ENCODE data around the gene GH1. TPM values are rescaled to one million over a fixed set of nuclear protein-coding genes. Genes with fewer than 3 reads are reported as not detected.
"Not testable (repeated sequence)": the region's sequence is repeated elsewhere in the genome, so short reads cannot be mapped to it uniquely, and the experiment has no call there.

Gene GH1
- polyA plus RNA-seq (2011; rRNA removed): not detected in 2 replicates
- polyA plus RNA-seq (2012; cell fraction: cytosol; rRNA removed): not detected in 2 replicates
- not detected in 2 replicates for polyA plus RNA-seq (2012; cell fraction: nucleus; rRNA removed)
- polyA plus RNA-seq (2017; fragmentation: RNase III; extraction: RNeasy Plus Mini Kit Qiagen cat#74134 plus additional on column Dnase treatment): not detected in 3 replicates
- not detected in 2 replicates for polyA minus RNA-seq (2011; rRNA and poly(A)+ RNA removed)

DNA sequence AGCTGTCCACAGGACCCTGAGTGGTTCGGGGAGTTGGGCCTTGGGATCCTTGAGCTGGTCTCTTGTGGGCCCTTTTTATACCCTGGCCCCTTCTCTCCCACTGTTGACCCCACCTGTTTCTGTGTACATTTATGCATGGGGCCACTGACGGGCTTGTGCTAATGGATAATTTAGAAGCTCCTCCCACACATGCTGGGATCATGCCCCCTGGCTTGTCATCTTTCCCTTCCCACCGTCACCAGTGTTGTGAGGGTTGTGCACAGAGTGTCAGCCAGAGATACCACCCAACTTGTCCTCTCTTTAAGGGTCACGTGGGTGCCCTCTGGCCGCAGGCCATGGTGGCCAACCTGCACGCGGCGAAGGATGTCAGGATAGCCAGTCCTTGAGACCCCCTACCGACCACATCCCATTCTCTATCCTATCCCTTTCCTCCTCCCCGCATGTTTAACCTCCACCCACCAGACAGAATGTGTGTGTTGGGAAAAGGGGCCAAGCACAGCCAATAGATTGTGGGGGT is at the start of gene GH1:
TSS of gene GH1 (minus strand) at position 51 of the 517 bp plus-strand sequence. CDS start 63 bp downstream, outside the sequence.
- POLR2A ChIA-PET: interaction anchor here (0.6 to 1.9 kb wide), 5 partner anchors 32 to 227 kb away, joined by 3 to 10 read pairs (median 4); no protein-coding TSS in a partner anchor
- H3K4me1 ChIP-seq; DNase-seq (ENCODE audit: low read depth in 1 of 2, low spot score in 1 of 2); ATAC-seq; H3K4me3 ChIP-seq; H3K27ac ChIP-seq; H3K9me3 ChIP-seq; FAIRE-seq: not testable (repeated sequence)
- 48% methylated on average over 10 of the region's 10 CpGs for WGBS (ENCODE audit: missing lambda C conversion rate)
- CTCF ChIA-PET: interaction anchor here (0.7 to 16.7 kb wide), 65 partner anchors 8 to 511 kb away, joined by 3 to 386 read pairs (median 5); partner anchors contain the start of genes CD79B, CSHL1, ERN1 and GH2
- 0 out of 3 replicates have a peak within 1 kb of the TSS, but pooled peaks have one; percentile 0 for H3K4me2 ChIP-seq

GRCh38 chr17:63967953-63968352 is 49.3 kb upstream of the GH1 start:
- no peak overlapping the region for H3K27ac ChIP-seq
- H3K4me3 ChIP-seq: no peak overlapping the region
- CTCF ChIA-PET: interaction anchor here (0.8 to 4.3 kb wide), 12 partner anchors 9 to 354 kb away, joined by 3 to 29 read pairs (median 4); no protein-coding TSS in a partner anchor
- no peak for FAIRE-seq
- ATAC-seq: no peak
- no peak for DNase-seq (ENCODE audit: low read depth in 1 of 2, low spot score in 1 of 2)
- POLR2A ChIA-PET: no interaction called here
- no peaks in the 10 kb centered on the region for H3K4me1 ChIP-seq
- 75% methylated on average over 19 of the region's 19 CpGs for WGBS (ENCODE audit: missing lambda C conversion rate)
- TF ChIP-seq E2F6 (IDR thresholded peaks at IDR 0.05; ENCODE audit: borderline replicate concordance, low read depth) (no peak), PHF8 (IDR thresholded peaks at IDR 0.05; ENCODE audit: borderline replicate concordance, low read depth) (no peak), NFE2L2 (conservative IDR thresholded peaks at IDR 0.05; ENCODE audit: low read length) (no peak), CHD4 (IDR thresholded peaks at IDR 0.05; ENCODE audit: borderline replicate concordance) (no peak), FOSL2 (IDR thresholded peaks at IDR 0.05) (no peak), FOSL2 (CRISPR knock-in tag; IDR thresholded peaks at IDR 0.05) (peak; percentile 26), RARB (CRISPR knock-in tag; IDR thresholded peaks at IDR 0.05) (no peak), ZNF302 (CRISPR knock-in tag; IDR thresholded peaks at IDR 0.05) (no peak), RFX5 (IDR thresholded peaks at IDR 0.05) (no peak), NR3C1 (IDR thresholded peaks at IDR 0.05) (no peak), EHMT2 (IDR thresholded peaks at IDR 0.05; ENCODE audit: low read depth) (no peak)
- TF ChIP-seq, protein P1, sequence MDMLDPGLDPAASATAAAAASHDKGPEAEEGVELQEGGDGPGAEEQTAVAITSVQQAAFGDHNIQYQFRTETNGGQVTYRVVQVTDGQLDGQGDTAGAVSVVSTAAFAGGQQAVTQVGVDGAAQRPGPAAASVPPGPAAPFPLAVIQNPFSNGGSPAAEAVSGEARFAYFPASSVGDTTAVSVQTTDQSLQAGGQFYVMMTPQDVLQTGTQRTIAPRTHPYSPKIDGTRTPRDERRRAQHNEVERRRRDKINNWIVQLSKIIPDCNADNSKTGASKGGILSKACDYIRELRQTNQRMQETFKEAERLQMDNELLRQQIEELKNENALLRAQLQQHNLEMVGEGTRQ (IDR thresholded peaks at IDR 0.05): peak; percentile 87
- H3K4me2 ChIP-seq: no peak overlapping the region
- no peaks in the 10 kb centered on the region for H3K9me3 ChIP-seq

DNA sequence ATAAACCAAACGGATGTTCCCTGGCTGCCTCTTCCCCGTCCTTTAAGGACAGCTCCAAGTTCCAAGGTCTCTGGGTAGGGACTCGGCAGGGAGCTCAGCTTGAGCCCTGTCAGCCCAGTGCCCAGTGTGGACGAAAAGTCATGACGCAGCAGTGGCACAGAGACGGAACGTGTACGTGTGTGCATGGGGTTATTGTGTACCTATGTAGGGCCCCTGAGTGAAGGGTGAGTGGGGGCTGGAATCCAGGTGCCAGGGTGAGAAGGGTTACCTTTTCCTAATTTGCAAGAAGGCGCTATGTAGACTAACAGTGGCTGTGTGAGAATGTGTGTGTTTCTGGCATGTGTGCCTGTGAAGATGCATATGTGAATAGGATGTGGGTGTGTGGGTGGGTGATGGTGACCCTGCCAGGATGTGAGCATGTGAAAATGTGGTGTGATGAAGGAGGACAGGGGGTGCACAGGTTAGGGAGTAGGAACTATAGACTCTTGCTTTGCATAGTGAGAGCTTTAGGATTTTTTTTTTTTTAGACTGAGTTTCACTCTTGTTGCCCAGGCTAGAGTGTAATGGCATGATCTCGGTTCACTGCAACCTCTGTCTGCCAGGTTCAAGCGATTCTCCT is 48.1 kb upstream of the GH1 start:
- no peak overlapping the region for H3K4me2 ChIP-seq
- ChIA-PET CTCF (interaction anchor here (0.6 to 4.3 kb wide), 12 partner anchors 9 to 88 kb away, joined by 3 to 29 read pairs (median 4); partner anchors contain the start of gene GH1), POLR2A (no interaction called here)
- no peak overlapping the region for H3K27ac ChIP-seq
- no peaks in the 10 kb centered on the region for H3K9me3 ChIP-seq
- 66% methylated on average over 11 of the region's 11 CpGs for WGBS (ENCODE audit: missing lambda C conversion rate)
- ATAC-seq (0 out of 6 replicates have a peak, but pooled peaks of 1 of the 2 experiments have one; percentile 25), FAIRE-seq (no peak), DNase-seq (ENCODE audit: low read depth in 1 of 2, low spot score in 1 of 2) (no peak)
- 0 out of 3 replicates have a peak, but pooled peaks cover 2% of the 10 kb centered on the region for H3K4me1 ChIP-seq
- H3K4me3 ChIP-seq: no peak overlapping the region
- TF ChIP-seq BHLHE40 (IDR thresholded peaks at IDR 0.05; ENCODE audit: low read depth, low read length) (no peak), RARB (CRISPR knock-in tag; IDR thresholded peaks at IDR 0.05) (no peak), TFCP2L1 (CRISPR knock-in tag; IDR thresholded peaks at IDR 0.05) (no peak), HOXA7 (CRISPR knock-in tag; IDR thresholded peaks at IDR 0.05) (no peak), NPAS2 (CRISPR knock-in tag; IDR thresholded peaks at IDR 0.05; ENCODE audit: borderline replicate concordance) (no peak), POLR2AphosphoS2 (conservative IDR thresholded peaks at IDR 0.05; ENCODE audit: low read length) (no peak), HEYL (CRISPR knock-in tag; IDR thresholded peaks at IDR 0.05) (no peak), HES2 (IDR thresholded peaks at IDR 0.05) (no peak), ZSCAN20 (CRISPR knock-in tag; IDR thresholded peaks at IDR 0.05) (no peak), ZFP36 (IDR thresholded peaks at IDR 0.05; ENCODE audit: borderline replicate concordance, partially characterized antibody) (no peak), EP300 (IDR thresholded peaks at IDR 0.05) (no peak), ZC3H11A (IDR thresholded peaks at IDR 0.05) (no peak), RNF2 (IDR thresholded peaks at IDR 0.05; ENCODE audit: borderline replicate concordance, low read depth) (no peak), CBX2 (IDR thresholded peaks at IDR 0.05; ENCODE audit: borderline replicate concordance, low read depth) (no peak), KDM1A (IDR thresholded peaks at IDR 0.05; ENCODE audit: low read depth) (no peak), KDM5A (IDR thresholded peaks at IDR 0.05) (no peak), SMC3 (IDR thresholded peaks at IDR 0.05) (no peak)
- TF ChIP-seq, protein P2, sequence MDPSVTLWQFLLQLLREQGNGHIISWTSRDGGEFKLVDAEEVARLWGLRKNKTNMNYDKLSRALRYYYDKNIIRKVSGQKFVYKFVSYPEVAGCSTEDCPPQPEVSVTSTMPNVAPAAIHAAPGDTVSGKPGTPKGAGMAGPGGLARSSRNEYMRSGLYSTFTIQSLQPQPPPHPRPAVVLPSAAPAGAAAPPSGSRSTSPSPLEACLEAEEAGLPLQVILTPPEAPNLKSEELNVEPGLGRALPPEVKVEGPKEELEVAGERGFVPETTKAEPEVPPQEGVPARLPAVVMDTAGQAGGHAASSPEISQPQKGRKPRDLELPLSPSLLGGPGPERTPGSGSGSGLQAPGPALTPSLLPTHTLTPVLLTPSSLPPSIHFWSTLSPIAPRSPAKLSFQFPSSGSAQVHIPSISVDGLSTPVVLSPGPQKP (IDR thresholded peaks at IDR 0.05; ENCODE audit: low read depth, low read length): no peak
- TF ChIP-seq, protein P3, sequence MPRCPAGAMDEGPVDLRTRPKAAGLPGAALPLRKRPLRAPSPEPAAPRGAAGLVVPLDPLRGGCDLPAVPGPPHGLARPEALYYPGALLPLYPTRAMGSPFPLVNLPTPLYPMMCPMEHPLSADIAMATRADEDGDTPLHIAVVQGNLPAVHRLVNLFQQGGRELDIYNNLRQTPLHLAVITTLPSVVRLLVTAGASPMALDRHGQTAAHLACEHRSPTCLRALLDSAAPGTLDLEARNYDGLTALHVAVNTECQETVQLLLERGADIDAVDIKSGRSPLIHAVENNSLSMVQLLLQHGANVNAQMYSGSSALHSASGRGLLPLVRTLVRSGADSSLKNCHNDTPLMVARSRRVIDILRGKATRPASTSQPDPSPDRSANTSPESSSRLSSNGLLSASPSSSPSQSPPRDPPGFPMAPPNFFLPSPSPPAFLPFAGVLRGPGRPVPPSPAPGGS (IDR thresholded peaks at IDR 0.05): no peak

Data from A549 (cell line).